Inflammatory macrophage treated with lipopolysaccharide for 1 hour (primary cell): ENCODE measurements around the gene MYO18A.

Experiments
- DNase-seq, 2 donors: peaks; one replicate each; pipeline ENCODE4 v3.0.0-alpha.2; 2020 to 2022

MYO18A gene

DNA sequence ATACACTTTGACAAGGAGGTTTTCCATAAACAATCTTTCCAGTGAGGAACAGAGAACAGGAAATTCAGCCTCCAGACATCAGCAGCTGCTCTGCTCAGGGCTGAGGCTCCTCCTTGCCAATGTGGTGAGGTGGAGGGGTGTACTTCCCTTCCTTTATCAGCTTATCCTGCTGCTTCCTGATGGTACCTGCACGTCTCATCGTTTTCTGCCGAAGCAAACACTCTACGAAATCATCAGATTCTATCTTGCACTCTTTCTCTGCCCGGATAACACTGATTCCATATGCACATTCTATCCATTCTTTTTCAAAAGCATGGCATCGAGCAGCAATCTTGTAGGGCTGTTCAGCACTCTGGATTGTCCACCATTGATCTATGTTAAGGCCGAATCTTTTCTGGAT is 159.0 kb downstream of the MYO18A start:
- DNase-seq = no peak
